ENCODE data around the gene BSCL2. TPM values are rescaled to one million over a fixed set of nuclear protein-coding genes. Genes with fewer than 3 reads are reported as not detected.

Gene BSCL2
- total and polyA plus RNA-seq, 2 of the 13 experiments (the other 11 are each of a cell fraction or from before 2014, with no cell fraction given), result 19.5 to 21.1 TPM

GRCh38 chr11:62671236-62671607 is 36.0 kb downstream of the BSCL2 start (continued):
- no peak for TF ChIP-seq ZNF260 (CRISPR knock-in tag; IDR thresholded peaks at IDR 0.05; ENCODE audit: borderline replicate concordance, low read depth)
- TF ChIP-seq ZSCAN25 (CRISPR knock-in tag; IDR thresholded peaks at IDR 0.05), result no peak
- no peak for TF ChIP-seq ZNF10 (CRISPR knock-in tag; IDR thresholded peaks at IDR 0.05; ENCODE audit: borderline replicate concordance, low read depth)
- TF ChIP-seq, protein P1, sequence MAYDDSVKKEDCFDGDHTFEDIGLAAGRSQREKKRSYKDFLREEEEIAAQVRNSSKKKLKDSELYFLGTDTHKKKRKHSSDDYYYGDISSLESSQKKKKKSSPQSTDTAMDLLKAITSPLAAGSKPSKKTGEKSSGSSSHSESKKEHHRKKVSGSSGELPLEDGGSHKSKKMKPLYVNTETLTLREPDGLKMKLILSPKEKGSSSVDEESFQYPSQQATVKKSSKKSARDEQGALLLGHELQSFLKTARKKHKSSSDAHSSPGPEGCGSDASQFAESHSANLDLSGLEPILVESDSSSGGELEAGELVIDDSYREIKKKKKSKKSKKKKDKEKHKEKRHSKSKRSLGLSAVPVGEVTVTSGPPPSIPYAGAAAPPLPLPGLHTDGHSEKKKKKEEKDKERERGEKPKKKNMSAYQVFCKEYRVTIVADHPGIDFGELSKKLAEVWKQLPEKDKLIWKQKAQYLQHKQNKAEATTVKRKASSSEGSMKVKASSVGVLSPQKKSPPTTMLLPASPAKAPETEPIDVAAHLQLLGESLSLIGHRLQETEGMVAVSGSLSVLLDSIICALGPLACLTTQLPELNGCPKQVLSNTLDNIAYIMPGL (CRISPR knock-in tag; IDR thresholded peaks at IDR 0.05; ENCODE audit: borderline replicate concordance in 1 of 2, low read depth in 1 of 2), result no peak
- no peak for TF ChIP-seq GTF2F1 (IDR thresholded peaks at IDR 0.05; ENCODE audit: low read length)
- no peak for TF ChIP-seq SRF (IDR thresholded peaks at IDR 0.05; ENCODE audit: low read depth, low read length)
- TF ChIP-seq, protein P2, sequence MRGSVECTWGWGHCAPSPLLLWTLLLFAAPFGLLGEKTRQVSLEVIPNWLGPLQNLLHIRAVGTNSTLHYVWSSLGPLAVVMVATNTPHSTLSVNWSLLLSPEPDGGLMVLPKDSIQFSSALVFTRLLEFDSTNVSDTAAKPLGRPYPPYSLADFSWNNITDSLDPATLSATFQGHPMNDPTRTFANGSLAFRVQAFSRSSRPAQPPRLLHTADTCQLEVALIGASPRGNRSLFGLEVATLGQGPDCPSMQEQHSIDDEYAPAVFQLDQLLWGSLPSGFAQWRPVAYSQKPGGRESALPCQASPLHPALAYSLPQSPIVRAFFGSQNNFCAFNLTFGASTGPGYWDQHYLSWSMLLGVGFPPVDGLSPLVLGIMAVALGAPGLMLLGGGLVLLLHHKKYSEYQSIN (CRISPR knock-in tag; IDR thresholded peaks at IDR 0.05; ENCODE audit: borderline replicate concordance), result no peak
- no peak for TF ChIP-seq ELF3 (CRISPR knock-in tag; IDR thresholded peaks at IDR 0.05)
- 0 out of 2 replicates have a peak, but pooled peaks have one; percentile 69 for TF ChIP-seq PHF21A (CRISPR knock-in tag; IDR thresholded peaks at IDR 0.05)
- TF ChIP-seq ZNF264 (CRISPR knock-in tag; IDR thresholded peaks at IDR 0.05), result no peak
- no peak for TF ChIP-seq WIZ (CRISPR knock-in tag; IDR thresholded peaks at IDR 0.05)
- TF ChIP-seq THAP11 (CRISPR knock-in tag; IDR thresholded peaks at IDR 0.05), result no peak
- no peak for TF ChIP-seq ZNF44 (CRISPR knock-in tag; IDR thresholded peaks at IDR 0.05)
- TF ChIP-seq MBNL3 (CRISPR knock-in tag; conservative IDR thresholded peaks at IDR 0.05), result no peak
- TF ChIP-seq STAG1 (CRISPR knock-in tag; IDR thresholded peaks at IDR 0.05), result no peak
- no peak for TF ChIP-seq HNRNPUL1 (IDR thresholded peaks at IDR 0.05; ENCODE audit: low read depth, low read length)
- no peak for TF ChIP-seq ZNF776 (CRISPR knock-in tag; IDR thresholded peaks at IDR 0.05)
- TF ChIP-seq GZF1 (CRISPR knock-in tag; IDR thresholded peaks at IDR 0.05), result 0 out of 2 replicates have a peak, but pooled peaks have one; percentile 19
- TF ChIP-seq, protein P3, sequence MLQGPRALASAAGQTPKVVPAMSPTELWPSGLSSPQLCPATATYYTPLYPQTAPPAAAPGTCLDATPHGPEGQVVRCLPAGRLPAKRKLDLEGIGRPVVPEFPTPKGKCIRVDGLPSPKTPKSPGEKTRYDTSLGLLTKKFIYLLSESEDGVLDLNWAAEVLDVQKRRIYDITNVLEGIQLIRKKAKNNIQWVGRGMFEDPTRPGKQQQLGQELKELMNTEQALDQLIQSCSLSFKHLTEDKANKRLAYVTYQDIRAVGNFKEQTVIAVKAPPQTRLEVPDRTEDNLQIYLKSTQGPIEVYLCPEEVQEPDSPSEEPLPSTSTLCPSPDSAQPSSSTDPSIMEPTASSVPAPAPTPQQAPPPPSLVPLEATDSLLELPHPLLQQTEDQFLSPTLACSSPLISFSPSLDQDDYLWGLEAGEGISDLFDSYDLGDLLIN (CRISPR knock-in tag; IDR thresholded peaks at IDR 0.05; ENCODE audit: borderline replicate concordance), result no peak
- TF ChIP-seq CREB1 (IDR thresholded peaks at IDR 0.05), result no peak
- TF ChIP-seq CREB1 (CRISPR knock-in tag; IDR thresholded peaks at IDR 0.05), result peak; percentile 28; the same call in 1 of the 2 replicates
- 0 out of 2 replicates have a peak, but pooled peaks have one; percentile 12 for TF ChIP-seq ZNF709 (CRISPR knock-in tag; IDR thresholded peaks at IDR 0.05)
- TF ChIP-seq ZEB1 (IDR thresholded peaks at IDR 0.05; ENCODE audit: insufficient replicate concordance, low read depth), result no peak
- TF ChIP-seq BHLHE40 (IDR thresholded peaks at IDR 0.05; ENCODE audit: low read length), result no peak
- TF ChIP-seq HNRNPH1 (optimal IDR thresholded peaks at IDR 0.05; ENCODE audit: low read depth, low read length), result no peak
- TF ChIP-seq, protein P4, sequence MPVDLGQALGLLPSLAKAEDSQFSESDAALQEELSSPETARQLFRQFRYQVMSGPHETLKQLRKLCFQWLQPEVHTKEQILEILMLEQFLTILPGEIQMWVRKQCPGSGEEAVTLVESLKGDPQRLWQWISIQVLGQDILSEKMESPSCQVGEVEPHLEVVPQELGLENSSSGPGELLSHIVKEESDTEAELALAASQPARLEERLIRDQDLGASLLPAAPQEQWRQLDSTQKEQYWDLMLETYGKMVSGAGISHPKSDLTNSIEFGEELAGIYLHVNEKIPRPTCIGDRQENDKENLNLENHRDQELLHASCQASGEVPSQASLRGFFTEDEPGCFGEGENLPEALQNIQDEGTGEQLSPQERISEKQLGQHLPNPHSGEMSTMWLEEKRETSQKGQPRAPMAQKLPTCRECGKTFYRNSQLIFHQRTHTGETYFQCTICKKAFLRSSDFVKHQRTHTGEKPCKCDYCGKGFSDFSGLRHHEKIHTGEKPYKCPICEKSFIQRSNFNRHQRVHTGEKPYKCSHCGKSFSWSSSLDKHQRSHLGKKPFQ (CRISPR knock-in tag; IDR thresholded peaks at IDR 0.05; ENCODE audit: insufficient replicate concordance), result no peak
- no peak for TF ChIP-seq ZNF784 (CRISPR knock-in tag; IDR thresholded peaks at IDR 0.05; ENCODE audit: borderline replicate concordance)

Measured in HepG2 (cell line).